Neural cell (in vitro differentiated cells): ENCODE measurements around the gene SLC4A8. TPM values are rescaled to one million over a fixed set of nuclear protein-coding genes. Genes with fewer than 3 reads are reported as not detected.

ENCODE experiments used
- H2AFZ ChIP-seq: fragments of 200-600, 300-800 bp; sonication (generic), shearing (Covaris generic); 2 replicates; pipeline ENCODE4 v1.6.0; 2014; ENCODE audit warnings: low read depth, mild to moderate bottlenecking, antibody characterized with exemption, low read length, moderate library complexity
- H3F3A ChIP-seq: fragments of 200-600 bp; shearing (Covaris generic); 2 replicates; pipeline ENCODE4 v1.6.1; 2016; ENCODE audit warnings: mild to moderate bottlenecking, moderate library complexity, mixed read lengths, antibody characterized with exemption, low read length; ENCODE audit not compliant: insufficient read depth, poor library complexity, severe bottlenecking
- H3K27ac ChIP-seq: fragments of 200-600, 300-800 bp; sonication (generic), shearing (Covaris generic); 2 replicates; pipeline ENCODE4 v1.5.1; 2014; ENCODE audit warnings: mild to moderate bottlenecking, low read length, moderate library complexity
- H3K27me3 ChIP-seq: fragments of 300-800, 200-600 bp; sonication (generic), shearing (Covaris generic); 2 replicates; pipeline ENCODE4 v1.6.0; 2014; ENCODE audit warnings: mild to moderate bottlenecking, low read depth, low read length, moderate library complexity; ENCODE audit not compliant: insufficient read depth
- H3K36me3 ChIP-seq: fragments of 300-800, 200-600 bp; sonication (generic), shearing (Covaris generic); 2 replicates; pipeline ENCODE4 v1.5.1; 2014; ENCODE audit warnings: mild to moderate bottlenecking, antibody characterized with exemption, low read length, moderate library complexity; ENCODE audit not compliant: insufficient read depth
- H3K4me2 ChIP-seq: fragments of 300-800, 200-600 bp; sonication (generic), shearing (Covaris generic); 2 replicates; pipeline ENCODE4 v1.6.0; 2014; ENCODE audit warnings: mild to moderate bottlenecking, low read length
- H3K4me3 ChIP-seq: fragments of 300-800, 200-600 bp; sonication (generic), shearing (Covaris generic); 2 replicates; pipeline ENCODE4 v1.5.1; 2014; ENCODE audit warnings: mild to moderate bottlenecking, low read length, moderate library complexity
- H3K79me2 ChIP-seq: fragments of 200-600 bp; shearing (Covaris generic); replicated peaks from 2 replicates; pipeline ENCODE4 v1.6.0; 2014; ENCODE audit warnings: mild to moderate bottlenecking, low read length, moderate library complexity; ENCODE audit not compliant: insufficient read depth
- H3K9ac ChIP-seq: fragments of 300-800, 200-600 bp; sonication (generic), shearing (Covaris generic); 2 replicates; pipeline ENCODE4 v1.6.1; 2016; ENCODE audit warnings: mild to moderate bottlenecking, low read length, mixed read lengths
- H3K9me2 ChIP-seq: fragments of 200-600 bp; shearing (Covaris generic); 2 replicates; pipeline ENCODE4 v1.6.1; 2016; ENCODE audit warnings: mild to moderate bottlenecking, low read length, mixed read lengths; ENCODE audit not compliant: insufficient read depth
- H3K9me3 ChIP-seq: fragments of 200-600, 300-800 bp; sonication (generic), shearing (Covaris generic); 2 replicates; pipeline ENCODE4 v1.6.1; 2016; ENCODE audit warnings: mild to moderate bottlenecking, mixed run types, low read length, moderate library complexity, mixed read lengths
- H4K20me1 ChIP-seq: fragments of 200-600 bp; shearing (Covaris generic); 2 replicates; pipeline ENCODE4 v1.6.1; 2016; ENCODE audit warnings: mild to moderate bottlenecking, mixed run types; ENCODE audit not compliant: insufficient read depth
- CTCF ChIP-seq: fragments of 450-650 bp; IDR thresholded peaks from 2 replicates; pipeline ENCODE4 v1.5.1; 2014; ENCODE audit warnings: antibody characterized with exemption, mild to moderate bottlenecking, moderate library complexity; ENCODE audit not compliant: poor library complexity, severe bottlenecking
- EP300 ChIP-seq: fragments of 450-650 bp; conservative IDR thresholded peaks from 2 replicates; pipeline ENCODE4 v1.6.1; 2014; ENCODE audit warnings: antibody characterized with exemption, mild to moderate bottlenecking, moderate library complexity; ENCODE audit not compliant: poor library complexity, severe bottlenecking
- EZH2 ChIP-seq: fragments of 200-600, 300-800 bp; shearing (Covaris generic), sonication (generic); IDR thresholded peaks from 2 replicates; pipeline ENCODE4 v1.6.1; 2014; ENCODE audit warnings: antibody characterized with exemption, low read length, borderline replicate concordance, mild to moderate bottlenecking; ENCODE audit not compliant: insufficient read depth, poor library complexity, severe bottlenecking
- MXI1 ChIP-seq: fragments of 450-650 bp; conservative IDR thresholded peaks from 2 replicates; pipeline ENCODE4 v1.6.1; 2014; ENCODE audit warnings: antibody characterized with exemption, mild to moderate bottlenecking; ENCODE audit not compliant: poor library complexity, severe bottlenecking
- POLR2AphosphoS5 ChIP-seq: IDR thresholded peaks from 2 replicates; pipeline ENCODE4 v1.6.1; 2012
- RAD21 ChIP-seq: fragments of 450-650 bp; conservative IDR thresholded peaks from 2 replicates; pipeline ENCODE4 v1.6.1; 2014; ENCODE audit warnings: antibody characterized with exemption, mild to moderate bottlenecking, moderate library complexity
- REST ChIP-seq: IDR thresholded peaks from 2 replicates; pipeline ENCODE4 v1.6.1; 2012; ENCODE audit warnings: borderline replicate concordance
- SMC3 ChIP-seq: fragments of 450-650 bp; conservative IDR thresholded peaks from 2 replicates; pipeline ENCODE4 v1.6.1; 2014; ENCODE audit warnings: antibody characterized with exemption, mild to moderate bottlenecking, moderate library complexity; ENCODE audit not compliant: poor library complexity
- TAF1 ChIP-seq: IDR thresholded peaks from 2 replicates; pipeline ENCODE4 v1.6.1; 2012; ENCODE audit warnings: low read depth
- polyA plus RNA-seq: library from polyadenylated mRNA; depleted of rRNA; stranded (reverse); fragments of >200 nt; gene quantifications from 2 replicates; pipeline ENCODE4 v1.2.3, GENCODE V29; 2014

The SLC4A8 gene
- polyA plus RNA-seq, 1 donor from 2014 or later, result 37.8 TPM

- Histone ChIP-seq H3K27ac (no peak overlapping the region), H3K9ac (no peak overlapping the region), H3K4me3 (no peak overlapping the region), H3K9me3 (no peaks in the 10 kb centered on the region), H3K79me2 (no peaks in the 10 kb centered on the region), H2AFZ (no peak overlapping the region), H3F3A (no peaks in the 10 kb centered on the region), H3K9me2 (no peaks in the 10 kb centered on the region), H4K20me1 (no peaks in the 10 kb centered on the region), H3K36me3 (no peaks in the 10 kb centered on the region), H3K4me2 (no peak overlapping the region), H3K27me3 (no peaks in the 10 kb centered on the region)
- TF ChIP-seq RAD21 (no peak), EP300 (no peak), TAF1 (no peak), MXI1 (no peak), EZH2 (no peak), REST (no peak), SMC3 (no peak), CTCF (no peak), POLR2AphosphoS5 (no peak)
These were observed 18.9 kb downstream of the SLC4A8 start for GRCh38 chr12:51443573-51443972.

GRCh38 chr12:51448618-51449256 is 24.1 kb downstream of the SLC4A8 start:
- no peak overlapping the region for H3K4me2 ChIP-seq
- no peaks in the 10 kb centered on the region for H3K79me2 ChIP-seq
- H2AFZ ChIP-seq, result no peak overlapping the region
- H3K9me2 ChIP-seq, result no peaks in the 10 kb centered on the region
- no peaks in the 10 kb centered on the region for H3K36me3 ChIP-seq
- H4K20me1 ChIP-seq, result no peaks in the 10 kb centered on the region
- no peaks in the 10 kb centered on the region for H3F3A ChIP-seq
- H3K27ac ChIP-seq, result no peak overlapping the region
- H3K27me3 ChIP-seq, result no peaks in the 10 kb centered on the region
- no peak overlapping the region for H3K9ac ChIP-seq
- TF ChIP-seq SMC3, result no peak
- no peak for TF ChIP-seq TAF1
- no peak for TF ChIP-seq EZH2
- TF ChIP-seq RAD21, result no peak
- no peak for TF ChIP-seq CTCF
- no peak for TF ChIP-seq REST
- no peak for TF ChIP-seq EP300
- TF ChIP-seq MXI1, result no peak
- TF ChIP-seq POLR2AphosphoS5, result no peak
- H3K4me3 ChIP-seq, result no peak overlapping the region
- H3K9me3 ChIP-seq, result no peaks in the 10 kb centered on the region
